ENCODE results near the gene ABHD3. TPM values are rescaled to one million over a fixed set of nuclear protein-coding genes. Genes with fewer than 3 reads are reported as not detected.
A peak's percentile ranks its signal among the peaks of the same experiment; 100 is the strongest.
"Not testable (repeated sequence)": the region's sequence is repeated elsewhere in the genome, so short reads cannot be mapped to it uniquely, and the experiment has no call there.

ABHD3 gene, protein sequence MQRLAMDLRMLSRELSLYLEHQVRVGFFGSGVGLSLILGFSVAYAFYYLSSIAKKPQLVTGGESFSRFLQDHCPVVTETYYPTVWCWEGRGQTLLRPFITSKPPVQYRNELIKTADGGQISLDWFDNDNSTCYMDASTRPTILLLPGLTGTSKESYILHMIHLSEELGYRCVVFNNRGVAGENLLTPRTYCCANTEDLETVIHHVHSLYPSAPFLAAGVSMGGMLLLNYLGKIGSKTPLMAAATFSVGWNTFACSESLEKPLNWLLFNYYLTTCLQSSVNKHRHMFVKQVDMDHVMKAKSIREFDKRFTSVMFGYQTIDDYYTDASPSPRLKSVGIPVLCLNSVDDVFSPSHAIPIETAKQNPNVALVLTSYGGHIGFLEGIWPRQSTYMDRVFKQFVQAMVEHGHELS
- polyA plus RNA-seq (ENCODE audit: insufficient read length in 3 of 3): 10 to 100 TPM; 17.8 to 21.4 (median 20.4) TPM
- long read RNA-seq, donor 1, transcript ABHD3-201 (9 exons, 2,064 nt): major isoform, 6 of 8 reads
- long read RNA-seq, donor 1, partial matches to known transcripts: 0 of 8 reads
- long read RNA-seq, donor 1, other reads (novel, unspliced or antisense): 0 of 8 reads
- long read RNA-seq, donor 2, partial matches to known transcripts: 0 of 3 reads
- long read RNA-seq, donor 2, other reads (novel, unspliced or antisense): 0 of 3 reads
- long read RNA-seq, donor 3, transcript ABHD3-201 (9 exons, 2,064 nt): major isoform, 5 of 7 reads
- long read RNA-seq, donor 3, partial matches to known transcripts: 0 of 7 reads
- long read RNA-seq, donor 3, other reads (novel, unspliced or antisense): 0 of 7 reads
- long read RNA-seq, donor 4, transcript ABHD3-201 (9 exons, 2,064 nt): major isoform, 6 of 7 reads
- long read RNA-seq, donor 4, partial matches to known transcripts: 0 of 7 reads
- long read RNA-seq, donor 4, other reads (novel, unspliced or antisense): 0 of 7 reads
- long read RNA-seq, donor 5, partial matches to known transcripts: 0 of 4 reads
- long read RNA-seq, donor 5, other reads (novel, unspliced or antisense): 0 of 4 reads
- long read RNA-seq, donor 6, transcript ABHD3-201 (9 exons, 2,064 nt): major isoform, 6 of 6 reads
- long read RNA-seq, donor 6, partial matches to known transcripts: 0 of 6 reads
- long read RNA-seq, donor 6, other reads (novel, unspliced or antisense): 0 of 6 reads
- long read RNA-seq, donor 7, transcript ABHD3-201 (9 exons, 2,064 nt): major isoform, 12 of 12 reads
- long read RNA-seq, donor 7, partial matches to known transcripts: 0 of 12 reads
- long read RNA-seq, donor 7, other reads (novel, unspliced or antisense): 0 of 12 reads
- long read RNA-seq, donor 8, partial matches to known transcripts: 0 of 1 reads
- long read RNA-seq, donor 8, other reads (novel, unspliced or antisense): 0 of 1 reads
- long read RNA-seq, donor 9, transcript ABHD3-201 (9 exons, 2,064 nt): major isoform, 9 of 11 reads
- long read RNA-seq, donor 9, partial matches to known transcripts: 0 of 11 reads
- long read RNA-seq, donor 9, other reads (novel, unspliced or antisense): 0 of 11 reads
- long read RNA-seq, donor 10, transcript ABHD3-201 (9 exons, 2,064 nt): major isoform, 7 of 7 reads
- long read RNA-seq, donor 10, partial matches to known transcripts: 0 of 7 reads
- long read RNA-seq, donor 10, other reads (novel, unspliced or antisense): 0 of 7 reads
- long read RNA-seq, donor 11, transcript ABHD3-201 (9 exons, 2,064 nt): major isoform, 5 of 5 reads
- long read RNA-seq, donor 11, partial matches to known transcripts: 0 of 5 reads
- long read RNA-seq, donor 11, other reads (novel, unspliced or antisense): 0 of 5 reads
- long read RNA-seq, donor 12, transcript ABHD3-201 (9 exons, 2,064 nt): major isoform, 6 of 6 reads
- long read RNA-seq, donor 12, partial matches to known transcripts: 0 of 6 reads
- long read RNA-seq, donor 12, other reads (novel, unspliced or antisense): 0 of 6 reads
- long read RNA-seq, donor 13, partial matches to known transcripts: 0 of 4 reads
- long read RNA-seq, donor 13, other reads (novel, unspliced or antisense): 0 of 4 reads
- long read RNA-seq, donor 14: 0 reads
- long read RNA-seq, donor 15: 0 reads
- long read RNA-seq, donor 16, transcript ABHD3-201 (9 exons, 2,064 nt): major isoform, 9 of 10 reads
- long read RNA-seq, donor 16, partial matches to known transcripts: 0 of 10 reads
- long read RNA-seq, donor 16, other reads (novel, unspliced or antisense): 0 of 10 reads

DNA sequence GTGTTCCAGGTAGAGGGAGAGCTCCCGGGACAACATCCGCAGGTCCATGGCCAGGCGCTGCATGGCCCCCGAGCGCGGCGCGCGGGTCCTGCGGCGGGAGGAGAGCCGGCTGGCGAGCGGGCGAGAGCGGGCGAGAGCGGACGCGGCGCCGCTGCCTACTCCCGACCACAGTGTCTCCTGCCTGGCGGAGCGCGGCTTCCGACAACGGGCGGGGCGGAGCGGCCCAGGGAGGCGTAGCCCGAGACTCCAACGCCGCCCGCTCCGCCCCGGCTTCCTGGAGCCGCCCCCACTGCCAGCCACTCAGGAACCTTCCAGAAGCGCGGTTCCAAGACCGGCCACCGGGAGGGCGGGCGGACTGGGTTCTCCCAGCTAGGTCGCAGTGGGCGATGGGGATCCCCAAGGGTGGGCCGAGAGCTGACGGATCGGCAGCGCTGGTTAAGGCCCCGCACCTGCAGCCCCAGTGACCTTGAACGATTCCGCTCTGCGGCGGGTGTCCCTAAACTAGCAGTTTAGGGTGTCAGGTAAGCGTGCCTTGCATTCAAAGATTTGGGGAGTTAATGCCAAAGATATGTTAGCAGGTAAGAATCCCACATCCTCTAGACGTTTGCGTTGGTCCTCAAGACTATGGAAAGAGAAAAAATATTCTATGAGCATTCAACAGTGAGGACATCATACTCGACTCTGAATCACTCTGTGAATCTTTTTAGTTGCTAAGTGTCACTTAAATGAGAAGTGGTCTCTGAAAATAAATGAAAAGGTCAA lies at the start of gene ABHD3:
ABHD3 (minus strand) TSS at position 172 of the 762 bp plus-strand sequence; CDS start at position 63, 109 bp downstream.
- peak; percentile 91 for DNase-seq

DNA sequence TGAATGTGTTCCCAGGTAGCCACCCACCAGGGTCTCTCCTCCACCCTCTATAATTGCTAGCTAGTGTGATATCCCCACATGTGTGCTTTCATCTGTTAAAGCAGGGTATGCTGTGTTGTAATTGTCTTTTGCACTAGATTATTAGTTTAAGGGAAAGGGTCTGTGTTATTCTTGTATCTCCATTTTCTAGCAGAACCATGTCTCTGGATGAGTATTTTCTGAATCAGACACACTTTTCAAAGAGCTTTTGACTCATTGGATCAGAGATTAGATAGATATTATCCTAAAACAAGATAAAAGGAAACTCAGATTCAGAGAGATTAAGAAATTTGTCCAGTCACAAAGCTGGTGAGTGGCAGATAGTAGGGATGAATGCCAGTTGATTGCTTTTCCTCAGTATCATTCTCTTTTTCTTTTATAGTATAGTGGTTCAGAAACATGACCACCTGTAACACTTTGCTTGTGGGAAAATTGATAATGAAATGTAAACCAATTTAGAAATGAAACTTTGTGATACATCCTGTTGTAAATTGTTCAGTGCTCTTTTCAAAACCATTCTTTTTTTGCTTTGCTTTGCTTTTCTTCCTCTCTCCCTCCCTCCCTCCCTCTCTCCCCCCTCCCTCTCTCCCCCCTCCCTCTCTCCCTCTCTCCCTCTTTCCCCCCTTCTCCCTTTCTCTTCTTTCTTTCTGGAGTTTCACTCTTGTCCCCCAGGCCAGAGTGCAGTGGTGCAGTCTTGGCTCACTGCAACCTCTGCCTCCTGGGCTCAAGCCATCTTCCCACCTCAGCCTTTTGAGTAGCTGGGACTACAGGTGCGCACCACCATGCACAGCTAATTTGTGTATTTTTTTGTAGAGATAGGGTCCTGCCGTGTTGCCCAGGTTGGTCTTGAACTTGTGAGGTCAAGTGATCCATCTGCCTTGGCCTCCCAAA lies 43.5 kb upstream of the ABHD3 start:
- DNase-seq: no peak

DNA sequence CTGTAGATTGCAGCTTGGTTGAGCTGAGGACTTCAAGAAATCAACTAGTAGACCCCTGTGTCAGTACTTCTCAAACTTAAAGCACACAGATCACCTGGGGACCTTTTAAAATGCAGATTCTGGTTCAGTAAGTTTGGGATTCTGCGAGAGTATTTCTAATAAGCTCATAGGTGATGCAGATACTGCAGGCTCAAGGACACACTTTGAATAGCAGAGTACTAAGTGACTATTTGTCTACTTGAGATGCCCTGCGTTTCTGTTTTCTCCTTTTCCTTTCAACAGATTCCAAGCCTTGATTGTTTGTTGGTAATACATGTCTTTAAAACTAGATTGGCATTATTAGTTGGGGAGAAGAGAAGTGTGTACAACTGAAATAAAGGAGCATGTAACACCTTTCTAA lies 42.7 kb upstream of the ABHD3 start:
- no peak for DNase-seq

DNA sequence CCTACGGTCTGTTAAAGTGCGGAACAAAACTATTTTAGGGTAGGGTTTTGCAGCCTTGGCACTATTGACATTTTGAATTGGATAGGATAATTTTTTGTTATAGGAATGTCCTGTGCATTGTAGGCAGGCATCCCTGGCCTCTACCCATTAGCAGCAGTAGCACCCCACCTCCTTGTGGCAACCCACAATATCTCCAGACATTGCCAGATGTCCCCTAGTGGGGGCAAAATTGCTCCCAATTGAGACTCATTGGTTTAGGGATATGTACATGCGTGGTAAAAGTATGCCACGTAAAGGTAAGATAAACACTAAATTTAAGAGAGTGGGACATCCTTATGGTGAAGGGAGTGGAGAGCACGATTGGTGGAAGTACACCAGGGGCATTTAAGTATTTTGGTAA lies 40.7 kb upstream of the ABHD3 start:
- no peak for DNase-seq

DNA sequence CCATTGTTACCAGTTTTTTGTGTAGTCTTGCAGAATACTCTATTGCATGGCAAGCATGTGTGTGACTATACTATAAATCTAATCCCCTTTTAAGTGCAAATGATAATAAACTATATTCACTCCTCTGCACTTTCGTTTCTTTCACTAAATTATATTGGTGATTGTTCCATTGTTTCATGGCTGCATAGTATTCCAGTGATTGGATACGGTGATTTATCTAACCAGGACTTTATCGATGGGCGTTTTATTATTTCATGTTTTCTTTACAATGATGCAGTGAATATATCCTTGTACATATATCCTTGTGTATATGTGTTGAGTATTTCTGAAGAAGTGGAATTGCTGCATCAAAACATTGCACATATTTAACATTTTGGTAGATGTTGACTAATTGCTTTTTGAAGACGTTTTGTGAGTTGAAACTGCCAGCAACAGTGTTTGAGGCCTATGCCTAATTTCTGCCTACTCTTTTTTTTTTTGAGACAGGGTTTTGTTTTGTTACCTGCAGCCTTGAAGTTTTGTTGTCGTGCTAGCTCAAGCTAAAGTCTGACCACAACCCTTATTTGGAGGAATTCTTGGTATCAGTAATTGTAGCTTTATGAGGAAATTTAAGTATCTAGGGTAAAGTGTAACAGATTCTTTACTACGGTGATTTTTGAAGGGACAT lies 38.7 kb upstream of the ABHD3 start:
- DNase-seq: no peak

DNA sequence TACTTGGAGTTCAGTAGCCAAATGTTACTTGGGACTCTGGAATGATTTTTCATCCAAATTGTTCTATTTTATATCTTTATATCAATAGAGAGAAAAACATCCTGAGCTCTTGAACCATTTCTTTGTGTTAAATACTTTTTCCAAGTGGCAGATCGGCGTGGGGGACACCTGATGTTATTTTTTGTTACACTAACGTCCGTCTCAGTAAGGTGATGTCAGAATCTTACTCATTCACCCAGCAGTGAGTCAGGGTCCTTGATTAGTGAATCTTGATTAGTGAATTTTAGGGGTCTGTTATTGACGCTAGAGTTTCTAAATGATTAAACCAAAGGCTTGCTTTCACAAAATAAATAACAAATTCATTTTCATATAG lies 37.7 kb upstream of the ABHD3 start:
- DNase-seq: no peak

DNA sequence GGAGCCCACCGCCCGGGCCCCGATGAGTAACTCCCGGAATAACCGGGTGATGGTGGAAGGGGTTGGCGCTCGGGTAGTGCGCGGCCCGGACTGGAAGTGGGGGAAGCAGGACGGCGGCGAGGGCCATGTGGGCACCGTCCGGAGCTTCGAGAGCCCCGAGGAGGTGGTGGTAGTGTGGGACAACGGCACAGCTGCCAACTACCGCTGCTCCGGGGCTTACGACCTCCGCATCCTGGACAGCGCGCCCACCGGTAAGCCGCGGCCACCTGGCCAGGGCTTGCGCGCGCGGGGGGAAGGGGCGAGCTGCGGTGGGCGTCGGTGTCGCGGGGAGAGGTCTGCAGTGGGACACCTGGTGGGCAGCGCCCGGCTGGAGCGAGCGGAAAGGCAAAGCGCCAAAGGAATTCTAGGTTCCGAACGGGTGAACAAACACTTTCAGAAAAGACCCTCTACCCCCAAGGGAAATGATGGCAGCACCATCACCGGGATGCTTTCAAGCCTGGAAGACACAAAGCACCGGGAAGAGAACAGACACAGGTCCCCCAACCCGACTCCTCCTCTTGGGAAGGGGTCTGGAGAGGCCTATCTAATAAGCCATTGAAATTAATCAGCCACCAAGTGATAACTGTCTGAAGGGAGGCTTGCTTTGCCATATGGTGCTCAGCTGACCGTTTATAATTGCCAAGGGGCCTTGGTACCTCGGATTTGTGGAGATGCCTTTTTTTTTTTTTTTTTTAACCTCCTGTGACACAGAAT lies 37.2 kb upstream of the ABHD3 start:
- peak; percentile 34 for DNase-seq

DNA sequence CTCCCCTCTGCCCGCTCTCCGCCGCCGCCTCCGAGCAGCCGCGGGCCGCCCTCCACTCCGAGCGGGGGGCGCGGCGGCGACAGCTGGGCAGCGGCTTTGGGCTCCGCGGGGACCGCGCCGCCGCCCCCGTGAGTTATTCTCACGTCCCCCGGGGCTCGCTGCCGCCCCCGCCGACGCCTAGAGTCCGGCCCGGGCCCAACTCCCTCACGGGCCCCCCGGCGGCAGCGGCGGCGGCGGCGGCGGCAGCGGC lies 36.7 kb upstream of the ABHD3 start:
- DNase-seq: peak; percentile 70

DNA sequence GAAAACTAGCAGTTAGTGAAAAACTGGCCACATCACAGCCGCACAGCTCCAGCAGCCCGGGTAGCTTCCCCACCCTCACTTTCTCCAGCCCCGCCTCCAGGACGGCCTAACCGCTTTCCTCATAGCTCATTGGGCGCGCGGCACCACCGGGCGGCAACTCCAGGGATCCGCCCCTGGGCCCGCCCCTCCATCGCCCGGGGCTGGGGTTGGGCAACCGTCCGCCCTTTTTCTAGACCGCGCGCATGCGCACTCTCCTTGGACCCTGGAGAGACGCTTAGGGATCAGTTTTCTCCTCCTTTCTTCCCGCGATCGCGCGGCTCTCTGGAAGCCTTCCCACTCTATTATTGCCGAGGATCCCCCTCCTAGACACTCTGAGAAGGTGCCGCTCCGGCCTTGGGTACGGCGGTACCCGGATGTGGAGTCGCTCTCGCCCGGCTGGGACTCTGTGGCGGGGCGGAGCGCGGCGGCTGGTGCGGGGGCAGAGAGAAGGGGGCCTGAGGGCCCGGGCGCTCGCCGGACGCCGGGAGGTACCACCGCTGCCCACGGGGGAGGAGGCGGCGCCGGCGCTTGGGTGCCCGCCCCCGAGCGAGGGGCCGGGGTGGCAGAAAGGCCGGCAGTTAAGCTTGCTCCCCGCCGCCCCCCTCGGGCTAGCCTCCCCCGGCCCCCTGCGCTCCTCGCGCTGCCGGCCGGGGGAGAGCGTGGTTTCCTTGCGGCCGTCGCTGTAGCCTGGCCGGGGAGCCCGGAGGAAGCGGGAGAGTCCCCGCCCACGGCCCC lies 36.2 kb upstream of the ABHD3 start, which contains the start of gene MIB1:
MIB1 (plus strand) TSS at position 255 of the 774 bp plus-strand sequence. CDS start 792 bp downstream, outside the sequence.
- DNase-seq: peak; percentile 99

DNA sequence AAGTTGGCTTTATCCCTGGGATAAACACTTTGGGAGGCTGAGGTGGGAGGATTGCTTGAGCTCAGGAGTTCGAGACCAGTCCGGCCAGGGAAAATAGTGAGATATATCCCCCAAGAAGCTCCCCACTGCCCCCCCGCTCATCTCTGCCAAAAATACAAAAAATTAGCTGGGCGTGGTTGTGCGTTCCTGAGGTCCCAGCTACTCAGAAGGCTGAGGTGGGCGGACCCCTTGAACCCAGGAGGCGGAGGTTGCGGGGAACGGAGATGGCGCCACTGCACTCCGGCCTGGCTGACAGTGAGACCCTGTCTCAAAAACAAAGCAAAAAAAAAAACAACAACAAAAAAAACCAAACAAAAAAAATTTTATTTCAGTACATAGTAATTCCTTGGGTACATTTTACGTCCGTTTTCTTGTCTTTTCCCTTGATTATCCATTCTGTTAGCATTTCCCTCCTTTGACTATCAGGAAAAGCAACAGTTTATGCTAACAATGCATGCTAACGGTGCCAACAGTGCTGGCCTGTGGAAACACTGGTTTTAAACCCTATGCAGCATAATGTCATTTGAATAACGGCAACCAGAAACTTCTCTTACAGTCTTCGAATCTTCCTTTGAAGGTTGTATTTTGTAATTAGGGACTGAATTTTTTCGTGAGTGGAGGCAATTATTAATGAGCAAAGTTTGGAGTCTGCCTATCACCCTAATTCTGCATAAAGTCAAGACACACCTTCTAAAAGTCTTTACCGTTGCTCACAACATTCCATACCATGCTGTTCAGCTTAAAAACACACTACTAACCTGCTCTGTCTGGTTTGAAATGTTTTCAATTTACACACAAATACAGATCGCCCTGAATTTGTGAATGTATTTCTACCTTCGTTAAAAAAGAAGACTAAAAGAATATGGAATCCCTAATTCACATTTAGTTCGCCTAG lies 35.3 kb upstream of the ABHD3 start:
- DNase-seq: no peak

DNA sequence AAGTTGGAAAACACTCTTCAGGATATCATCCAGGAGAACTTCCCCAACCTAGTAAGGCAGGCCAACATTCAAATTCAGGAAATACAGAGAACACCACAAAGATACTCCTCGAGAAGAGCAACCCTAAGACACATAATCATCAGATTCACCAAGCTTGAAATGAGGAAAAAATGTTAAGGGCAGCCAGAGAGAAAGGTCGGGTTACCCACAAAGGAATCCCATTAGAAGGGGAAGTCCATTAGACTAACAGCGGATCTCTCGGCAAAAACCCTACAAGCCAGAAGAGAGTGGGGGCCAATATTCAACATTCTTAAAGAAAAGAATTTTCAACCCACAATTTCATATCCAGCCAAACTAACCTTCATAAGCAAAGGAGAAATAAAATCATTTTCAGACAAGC lies 32.4 kb upstream of the ABHD3 start:
- not testable (repeated sequence) for DNase-seq

DNA sequence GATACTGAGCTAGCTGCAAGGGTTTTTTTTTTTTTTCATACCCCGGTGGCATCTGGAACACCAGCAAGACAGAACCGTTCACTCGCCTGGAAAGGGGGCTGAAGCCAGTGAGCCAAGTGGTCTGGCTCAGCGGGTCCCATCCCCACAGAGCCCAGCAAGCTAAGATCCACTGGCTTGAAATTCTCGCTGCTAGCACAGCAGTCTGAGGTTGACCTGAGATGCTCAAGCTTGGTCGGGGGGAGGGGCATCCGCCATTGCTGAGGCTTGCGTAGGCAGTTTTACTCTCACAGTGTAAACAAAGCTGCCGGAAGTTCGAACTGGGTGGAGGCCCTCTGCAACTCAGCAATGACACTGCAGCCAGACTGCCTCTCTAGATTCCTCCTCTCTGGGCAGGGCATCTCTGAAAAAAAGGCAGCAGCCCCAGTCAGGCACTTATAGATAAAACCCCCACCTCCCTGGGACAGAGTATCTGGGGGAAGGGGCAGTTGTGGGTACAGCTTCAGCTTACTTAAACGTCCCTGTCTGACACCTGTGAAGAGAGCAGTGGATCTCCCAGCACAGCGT lies 31.0 kb upstream of the ABHD3 start:
- DNase-seq: no peak

DNA sequence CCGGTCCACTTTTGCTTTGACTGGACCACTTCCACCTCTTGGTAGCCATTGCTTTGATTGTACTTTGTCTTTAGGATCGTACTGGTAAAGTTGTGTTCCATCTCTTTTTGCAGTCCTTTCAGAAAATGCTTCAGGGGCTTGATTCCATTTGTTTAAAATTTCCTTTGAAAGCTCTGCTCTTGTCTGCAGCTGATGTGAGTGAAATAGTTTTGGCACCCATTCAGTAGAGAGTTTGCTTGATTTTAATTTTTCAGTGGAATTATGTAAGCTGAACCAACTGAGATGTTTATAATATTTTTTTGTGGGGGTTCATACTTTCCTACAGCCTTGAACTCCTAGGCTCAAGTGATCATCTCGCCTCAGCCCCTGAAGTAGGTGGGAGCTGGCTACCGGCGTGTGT lies 28.4 kb upstream of the ABHD3 start:
- no peak for DNase-seq

DNA sequence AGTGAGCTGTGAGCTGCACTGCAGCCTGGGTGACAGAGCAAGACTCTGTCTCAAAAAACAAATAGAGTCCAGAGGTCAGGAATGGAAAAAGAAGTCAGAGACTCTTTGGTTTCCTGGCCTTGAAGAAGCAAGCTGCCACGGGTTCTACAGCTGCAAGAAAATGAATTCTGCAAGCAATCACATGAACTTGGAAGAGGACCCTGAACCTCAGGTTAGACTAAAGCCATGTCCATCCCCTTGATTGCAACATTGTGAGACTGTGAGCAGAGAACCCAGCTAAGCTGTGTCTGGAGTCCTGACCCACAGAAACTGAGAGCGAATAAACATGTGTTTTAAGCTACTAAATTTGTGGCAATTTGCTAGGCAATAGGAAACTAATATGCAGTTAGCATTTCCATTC lies 23.1 kb upstream of the ABHD3 start:
- no peak for DNase-seq

DNA sequence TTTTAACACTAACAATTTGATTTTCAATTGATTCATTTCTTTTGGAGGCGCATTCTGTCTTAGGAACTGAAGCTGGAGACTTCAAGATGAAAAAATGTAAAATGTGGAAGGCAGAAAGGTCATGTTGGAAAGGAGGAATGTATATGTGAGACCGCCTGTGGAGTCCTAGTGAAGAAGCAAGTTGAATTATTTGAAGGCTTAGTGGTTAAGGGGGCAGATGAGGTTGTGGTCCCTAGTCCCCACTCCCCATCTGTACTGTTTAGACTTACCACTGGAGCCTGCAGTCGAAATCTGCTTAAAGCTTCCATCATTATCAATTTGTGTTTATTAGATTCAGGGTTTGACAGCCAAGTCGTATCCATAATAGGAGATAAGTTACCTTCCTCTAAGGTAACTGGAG lies 20.6 kb upstream of the ABHD3 start:
- DNase-seq: no peak
